Activated T-cell treated with anti-CD3 and anti-CD28 coated beads, Interleukin-2, amount 50 U/mL, for 4 hours (primary cell): ENCODE data around the gene TMEM263. TPM values are rescaled to one million over a fixed set of nuclear protein-coding genes. Genes with fewer than 3 reads are reported as not detected.
"Not testable (repeated sequence)": the region's sequence is repeated elsewhere in the genome, so short reads cannot be mapped to it uniquely, and the experiment has no call there.

Source experiments
- ATAC-seq, 2 donors: fragments of 200-7000 bp; cut with Tn5 transposase; one replicate each; pipeline ENCODE4 v1.10.0; 2021
- DNase-seq: peaks from one replicate; pipeline ENCODE4 v3.0.0-alpha.2; 2020
- H3K27me3 Mint-ChIP-seq: one replicate; pipeline ENCODE4 v1.8.0; 2021; ENCODE audit warnings: low read depth, mixed read lengths
- H3K36me3 Mint-ChIP-seq: one replicate; pipeline ENCODE4 v1.8.0; 2022; ENCODE audit warnings: mixed read lengths; ENCODE audit not compliant: insufficient read depth
- H3K4me1 Mint-ChIP-seq: one replicate; pipeline ENCODE4 v1.8.0; 2021; ENCODE audit warnings: low read depth, mixed read lengths
- H3K4me3 Mint-ChIP-seq: one replicate; pipeline ENCODE4 v1.8.0; 2021; ENCODE audit warnings: mild to moderate bottlenecking, moderate library complexity, mixed read lengths
- H3K9me3 Mint-ChIP-seq: one replicate; pipeline ENCODE4 v1.8.0; 2021; ENCODE audit warnings: mixed read lengths
- total RNA-seq, 3 donors: library from RNA; stranded (reverse); gene quantifications; one replicate each; pipeline ENCODE4 v1.2.1, GENCODE V29; 2021

TMEM263 gene
- total RNA-seq, 3 donors from 2014 or later: 13.5 to 16.2 (median 16.1) TPM

DNA sequence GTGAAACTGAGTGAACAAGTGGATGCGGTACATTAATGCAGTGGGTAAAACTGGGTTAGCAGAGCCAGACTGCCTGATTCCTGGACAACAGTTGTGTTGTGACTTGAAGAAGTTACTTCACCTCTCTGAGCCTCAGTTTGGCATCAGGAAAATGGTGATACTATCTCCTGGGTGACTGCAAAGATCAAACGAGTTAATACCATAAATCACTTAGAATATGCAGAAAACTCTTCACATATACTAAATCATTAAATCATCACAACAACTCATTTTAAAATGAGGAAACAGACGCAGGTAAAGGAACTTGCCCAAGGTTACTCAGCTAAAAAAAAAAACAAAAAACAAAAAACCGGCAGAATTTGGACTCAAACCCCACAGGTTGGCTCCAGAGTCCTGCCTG, 30.4 kb downstream of the TMEM263 start:
- ATAC-seq: no peak
- H3K4me3 Mint-ChIP-seq: peak overlapping the region; percentile 92
- peaks cover 23% of the 10 kb centered on the region for H3K36me3 Mint-ChIP-seq
- peaks cover 11% of the 10 kb centered on the region for H3K9me3 Mint-ChIP-seq
- DNase-seq: no peak
- H3K4me1 Mint-ChIP-seq: peaks cover 44% of the 10 kb centered on the region
- no peaks in the 10 kb centered on the region for H3K27me3 Mint-ChIP-seq

- DNase-seq (peak; percentile 65), ATAC-seq (peak; percentile 96 to 97)
- peaks cover 44% of the 10 kb centered on the region for H3K4me1 Mint-ChIP-seq
- no peaks in the 10 kb centered on the region for H3K27me3 Mint-ChIP-seq
- peaks cover 11% of the 10 kb centered on the region for H3K9me3 Mint-ChIP-seq
- H3K36me3 Mint-ChIP-seq: peaks cover 23% of the 10 kb centered on the region
- peak within 1 kb of the TSS; percentile 92 for H3K4me3 Mint-ChIP-seq
Observed at GRCh38 chr12:106986625-106987389, 31.1 kb downstream of the TMEM263 start, which contains the start of gene MTERF2. Gene MTERF2 (minus strand): TSS chr12:106987146. CDS start chr12:106978714, 8,432 bp downstream.

- peaks cover 20% of the 10 kb centered on the region for H3K36me3 Mint-ChIP-seq
- ATAC-seq (no peak), DNase-seq (no peak)
- peaks cover 11% of the 10 kb centered on the region for H3K9me3 Mint-ChIP-seq
- H3K4me1 Mint-ChIP-seq: peaks cover 41% of the 10 kb centered on the region
- no peaks in the 10 kb centered on the region for H3K27me3 Mint-ChIP-seq
- H3K4me3 Mint-ChIP-seq: peak overlapping the region; percentile 92
Observed at GRCh38 chr12:106987846-106988245, 32.1 kb downstream of the TMEM263 start.

DNA sequence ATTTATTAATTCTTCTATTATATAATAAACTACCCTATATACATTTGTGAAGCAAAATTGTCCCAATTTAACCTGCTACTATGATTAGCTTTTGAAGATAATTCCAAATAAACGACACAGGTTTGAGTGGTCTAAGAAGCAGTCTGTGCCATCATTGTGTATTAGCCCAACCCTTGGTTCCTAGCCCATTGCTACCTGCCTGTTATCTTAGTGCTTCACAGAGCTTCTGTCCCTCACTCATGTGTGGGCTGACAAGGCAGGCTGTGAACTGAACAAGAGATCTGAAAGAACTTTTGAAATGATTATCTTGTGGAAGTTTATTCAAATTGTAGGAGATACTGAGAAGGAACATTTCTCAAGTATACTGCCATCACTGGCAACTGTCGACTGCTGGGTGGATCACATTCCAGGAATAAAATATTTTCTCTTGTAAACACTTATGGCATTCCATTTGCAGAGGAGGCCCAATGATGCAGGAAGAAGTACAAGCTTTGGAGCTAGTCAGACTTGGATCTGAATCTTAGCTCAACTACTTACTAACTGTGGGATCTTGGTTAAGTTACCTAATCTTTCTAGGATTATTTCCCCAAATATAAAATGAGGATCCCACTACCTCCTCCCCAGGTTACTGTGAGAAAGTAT, 39.0 kb downstream of the TMEM263 start:
- Mint-ChIP-seq H3K27me3 (no peaks in the 10 kb centered on the region), H3K9me3 (no peaks in the 10 kb centered on the region)
- ATAC-seq: no peak

GRCh38 chr12:106996102-106996501, 40.4 kb downstream of the TMEM263 start:
- H3K36me3 Mint-ChIP-seq: peaks cover 26% of the 10 kb centered on the region
- H3K9me3 Mint-ChIP-seq, H3K27me3 Mint-ChIP-seq, ATAC-seq, DNase-seq, H3K4me3 Mint-ChIP-seq, H3K4me1 Mint-ChIP-seq: not testable (repeated sequence)

More for the DNA sequence above, 39.0 kb downstream of the TMEM263 start:
- Mint-ChIP-seq H3K4me3 (no peak overlapping the region), H3K36me3 (peaks cover 21% of the 10 kb centered on the region), H3K4me1 (no peaks in the 10 kb centered on the region)
- no peak for DNase-seq

DNA sequence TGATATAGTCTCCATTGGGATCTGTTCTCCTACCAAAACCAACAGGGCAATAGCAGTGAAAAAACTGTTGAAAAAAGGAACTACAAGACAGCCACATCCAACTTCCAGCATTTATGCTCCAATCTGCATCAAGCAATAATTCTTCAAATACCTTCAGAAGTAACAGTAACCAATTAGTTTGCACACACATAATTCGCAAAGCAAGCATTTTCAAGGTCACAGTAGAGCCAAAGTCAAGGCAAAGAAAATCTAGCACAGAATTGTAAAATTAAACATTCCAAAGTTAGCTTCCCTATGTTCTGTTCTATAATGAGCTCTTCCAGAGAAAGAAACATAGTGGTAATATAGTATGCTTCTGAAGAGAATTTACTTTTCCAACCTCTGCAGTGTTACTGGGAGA, 42.2 kb downstream of the TMEM263 start:
- no peak for DNase-seq
- H3K27me3 Mint-ChIP-seq: no peaks in the 10 kb centered on the region
- peaks cover 39% of the 10 kb centered on the region for H3K36me3 Mint-ChIP-seq
- ATAC-seq: no peak
- H3K9me3 Mint-ChIP-seq: no peaks in the 10 kb centered on the region
- no peaks in the 10 kb centered on the region for H3K4me1 Mint-ChIP-seq
- H3K4me3 Mint-ChIP-seq: no peak overlapping the region

DNA sequence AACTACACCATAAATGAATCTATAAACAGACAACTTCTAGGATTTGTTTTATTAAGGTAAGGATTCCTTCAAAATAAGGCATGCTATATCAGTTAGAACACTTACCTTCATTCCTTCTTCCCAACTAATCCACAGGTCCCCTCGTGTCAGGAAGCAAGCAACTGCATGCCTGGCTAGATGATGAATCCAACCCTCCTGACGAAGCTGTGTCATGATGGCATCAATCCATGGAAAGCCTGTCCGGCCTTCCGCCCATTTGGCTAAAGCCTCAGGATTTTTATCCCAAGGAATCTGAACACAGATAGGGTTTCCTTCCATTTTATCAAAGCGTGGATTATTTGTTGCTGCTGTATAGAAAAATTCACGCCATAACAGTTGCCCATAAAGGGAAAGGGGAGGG, 43.7 kb downstream of the TMEM263 start:
- ATAC-seq: no peak
- H3K27me3 Mint-ChIP-seq: no peaks in the 10 kb centered on the region
- no peaks in the 10 kb centered on the region for H3K9me3 Mint-ChIP-seq
- H3K4me3 Mint-ChIP-seq: no peak overlapping the region
- no peak for DNase-seq
- H3K36me3 Mint-ChIP-seq: peaks cover 40% of the 10 kb centered on the region
- no peaks in the 10 kb centered on the region for H3K4me1 Mint-ChIP-seq

DNA sequence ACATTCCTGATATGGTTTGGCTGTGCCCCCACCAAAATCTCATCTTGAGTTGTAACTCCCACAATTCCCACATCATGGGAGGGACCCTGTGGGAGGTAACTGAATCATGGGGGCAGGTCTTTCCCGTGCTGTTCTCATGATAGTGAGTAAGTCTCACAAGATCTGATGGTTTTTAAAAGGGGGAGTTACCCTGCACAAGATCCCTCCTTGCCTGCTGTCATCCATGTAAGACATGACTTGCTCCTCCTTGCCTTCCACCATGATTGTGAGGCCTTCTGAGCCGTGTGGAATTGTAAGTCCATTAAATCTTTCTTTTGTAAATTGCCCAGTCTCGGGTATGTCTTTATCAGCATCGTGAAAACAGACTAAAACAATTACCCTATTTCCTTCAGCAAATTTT, 47.0 kb downstream of the TMEM263 start:
- ATAC-seq, H3K4me3 Mint-ChIP-seq, H3K4me1 Mint-ChIP-seq, H3K27me3 Mint-ChIP-seq, H3K9me3 Mint-ChIP-seq, DNase-seq: not testable (repeated sequence)
- peaks cover 24% of the 10 kb centered on the region for H3K36me3 Mint-ChIP-seq

DNA sequence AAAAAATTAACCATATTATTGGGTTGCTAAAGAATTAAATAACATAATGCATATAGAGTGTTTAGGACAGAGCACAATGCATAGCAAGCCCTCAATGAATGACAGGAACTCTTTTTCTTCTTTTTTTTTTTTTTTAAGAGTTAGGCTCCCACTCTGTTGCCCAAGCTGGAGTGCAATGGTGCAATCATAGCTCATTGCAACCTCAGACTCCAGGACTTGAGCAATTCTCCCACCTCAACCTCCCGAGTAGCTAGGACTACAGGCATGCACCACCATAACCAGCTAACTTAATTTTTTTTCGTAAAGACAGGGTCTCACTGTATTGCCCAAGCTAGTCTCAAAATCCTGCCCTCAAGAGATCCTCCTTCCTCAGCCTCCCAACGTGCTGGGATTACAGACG, 51.7 kb downstream of the TMEM263 start:
- H3K36me3 Mint-ChIP-seq: peaks cover 12% of the 10 kb centered on the region
- no peak overlapping the region for H3K4me3 Mint-ChIP-seq
- no peak for DNase-seq
- H3K9me3 Mint-ChIP-seq: no peaks in the 10 kb centered on the region
- ATAC-seq: no peak
- H3K27me3 Mint-ChIP-seq: no peaks in the 10 kb centered on the region
- H3K4me1 Mint-ChIP-seq: no peaks in the 10 kb centered on the region

DNA sequence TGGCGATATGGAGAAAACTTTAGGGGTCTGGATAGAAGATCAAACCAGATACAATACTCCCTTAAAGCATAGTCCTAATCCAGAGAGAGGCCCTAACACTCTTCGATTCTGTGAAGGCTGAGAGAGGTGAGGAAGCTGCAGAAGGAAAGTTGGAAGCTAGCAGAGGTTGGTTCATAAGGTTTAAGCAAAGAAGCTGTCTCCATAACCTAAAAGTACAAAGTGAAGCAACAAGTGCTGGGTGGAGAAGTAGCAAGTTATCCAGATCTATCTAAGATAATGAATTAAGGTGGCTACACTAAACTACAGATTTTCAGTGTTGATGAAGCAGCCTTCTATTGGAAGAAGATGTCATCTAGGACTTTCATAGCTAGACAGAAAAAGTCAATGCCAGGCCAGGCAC, 55.8 kb downstream of the TMEM263 start:
- no peaks in the 10 kb centered on the region for H3K27me3 Mint-ChIP-seq
- ATAC-seq: no peak

DNA sequence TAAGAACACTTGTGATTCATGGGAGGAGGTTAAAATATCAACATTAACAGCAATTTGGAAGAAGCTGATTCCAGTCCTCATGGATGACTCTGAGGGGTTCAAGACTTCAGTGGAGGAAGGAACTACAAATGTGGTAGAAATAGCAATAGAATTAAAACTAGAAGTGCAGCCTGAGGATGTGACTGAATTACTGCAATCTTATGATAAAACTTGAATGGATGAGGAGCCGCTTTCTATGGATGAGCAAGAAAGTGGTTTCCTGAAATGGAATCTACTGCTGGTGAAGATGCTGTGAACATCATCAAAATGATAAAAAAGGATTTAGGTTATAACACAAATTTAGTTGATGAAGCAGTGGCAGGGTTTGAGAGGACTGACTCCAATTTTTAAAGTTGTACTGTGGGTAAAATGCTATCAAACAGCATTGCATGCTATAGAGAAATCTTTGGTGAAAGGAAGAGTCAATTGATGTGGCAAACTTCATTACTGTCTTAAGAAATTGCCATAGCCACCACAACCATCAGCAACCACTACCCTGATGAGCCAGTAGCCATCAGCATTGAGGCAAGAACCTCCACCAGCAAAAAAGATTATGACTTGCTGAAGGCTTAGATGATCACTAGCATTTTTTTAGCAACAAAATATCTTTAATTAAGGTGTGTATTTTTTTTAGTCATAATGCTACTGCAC, 57.2 kb downstream of the TMEM263 start:
- ATAC-seq: no peak
- no peaks in the 10 kb centered on the region for H3K4me1 Mint-ChIP-seq
- H3K4me3 Mint-ChIP-seq: no peak overlapping the region
- H3K27me3 Mint-ChIP-seq: no peaks in the 10 kb centered on the region
- no peaks in the 10 kb centered on the region for H3K9me3 Mint-ChIP-seq
- no peak for DNase-seq
- H3K36me3 Mint-ChIP-seq: peaks cover 22% of the 10 kb centered on the region

More for the DNA sequence above, 55.8 kb downstream of the TMEM263 start:
- Mint-ChIP-seq H3K4me3 (no peak overlapping the region), H3K4me1 (no peaks in the 10 kb centered on the region), H3K36me3 (peaks cover 10% of the 10 kb centered on the region), H3K9me3 (no peaks in the 10 kb centered on the region)
- DNase-seq: no peak

- no peak for ATAC-seq
- no peaks in the 10 kb centered on the region for H3K4me1 Mint-ChIP-seq
- H3K27me3 Mint-ChIP-seq: no peaks in the 10 kb centered on the region
- no peak for DNase-seq
- no peak overlapping the region for H3K4me3 Mint-ChIP-seq
- H3K36me3 Mint-ChIP-seq: peaks cover 22% of the 10 kb centered on the region
- H3K9me3 Mint-ChIP-seq: no peaks in the 10 kb centered on the region
Observed at GRCh38 chr12:107014055-107014454, 58.3 kb downstream of the TMEM263 start.

- H3K36me3 Mint-ChIP-seq: peaks cover 33% of the 10 kb centered on the region
- no peaks in the 10 kb centered on the region for H3K27me3 Mint-ChIP-seq
- no peaks in the 10 kb centered on the region for H3K4me1 Mint-ChIP-seq
- no peaks in the 10 kb centered on the region for H3K9me3 Mint-ChIP-seq
- DNase-seq (no peak), ATAC-seq (no peak)
- no peak overlapping the region for H3K4me3 Mint-ChIP-seq
Observed at GRCh38 chr12:107017042-107017441, 61.3 kb downstream of the TMEM263 start.

GRCh38 chr12:107019546-107019945, 63.8 kb downstream of the TMEM263 start:
- no peak for DNase-seq
- H3K9me3 Mint-ChIP-seq: no peaks in the 10 kb centered on the region
- H3K27me3 Mint-ChIP-seq: no peaks in the 10 kb centered on the region
- no peak overlapping the region for H3K4me3 Mint-ChIP-seq
- peaks cover 4% of the 10 kb centered on the region for H3K4me1 Mint-ChIP-seq
- peaks cover 28% of the 10 kb centered on the region for H3K36me3 Mint-ChIP-seq
- ATAC-seq: no peak
